ENCODE results near the gene CREB3L4. TPM values are rescaled to one million over a fixed set of nuclear protein-coding genes. Genes with fewer than 3 reads are reported as not detected.

Gene CREB3L4
- total RNA-seq, 4 donors from 2014 or later: 6.1 to 19.1 (median 8.5) TPM

DNA sequence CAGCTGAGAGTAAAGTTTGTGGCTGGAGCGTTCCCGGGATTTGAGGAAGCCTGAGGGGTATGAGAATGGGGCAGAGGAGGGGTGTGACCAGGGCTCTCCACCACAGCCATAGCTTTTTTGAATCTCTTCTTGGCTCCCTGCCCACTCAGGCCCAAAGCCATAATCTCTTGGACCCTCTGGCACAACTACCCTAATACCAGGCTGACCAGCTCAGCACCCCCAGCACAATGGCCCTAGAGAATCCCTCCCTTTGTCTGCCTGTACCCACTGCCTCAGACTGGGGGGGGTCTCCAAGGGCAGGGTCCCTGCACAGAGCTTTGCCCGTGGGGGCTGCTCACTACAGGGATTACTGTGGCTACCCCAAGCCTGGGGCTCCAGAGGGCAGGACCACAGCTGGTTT is 28.7 kb upstream of the CREB3L4 start:
- DNase-seq (ENCODE audit: low spot score): no peak
- ATAC-seq (ENCODE audit: low FRiP score): no peak
- TF ChIP-seq, protein P1, sequence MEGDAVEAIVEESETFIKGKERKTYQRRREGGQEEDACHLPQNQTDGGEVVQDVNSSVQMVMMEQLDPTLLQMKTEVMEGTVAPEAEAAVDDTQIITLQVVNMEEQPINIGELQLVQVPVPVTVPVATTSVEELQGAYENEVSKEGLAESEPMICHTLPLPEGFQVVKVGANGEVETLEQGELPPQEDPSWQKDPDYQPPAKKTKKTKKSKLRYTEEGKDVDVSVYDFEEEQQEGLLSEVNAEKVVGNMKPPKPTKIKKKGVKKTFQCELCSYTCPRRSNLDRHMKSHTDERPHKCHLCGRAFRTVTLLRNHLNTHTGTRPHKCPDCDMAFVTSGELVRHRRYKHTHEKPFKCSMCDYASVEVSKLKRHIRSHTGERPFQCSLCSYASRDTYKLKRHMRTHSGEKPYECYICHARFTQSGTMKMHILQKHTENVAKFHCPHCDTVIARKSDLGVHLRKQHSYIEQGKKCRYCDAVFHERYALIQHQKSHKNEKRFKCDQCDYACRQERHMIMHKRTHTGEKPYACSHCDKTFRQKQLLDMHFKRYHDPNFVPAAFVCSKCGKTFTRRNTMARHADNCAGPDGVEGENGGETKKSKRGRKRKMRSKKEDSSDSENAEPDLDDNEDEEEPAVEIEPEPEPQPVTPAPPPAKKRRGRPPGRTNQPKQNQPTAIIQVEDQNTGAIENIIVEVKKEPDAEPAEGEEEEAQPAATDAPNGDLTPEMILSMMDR (IDR thresholded peaks at IDR 0.05): no peak

DNA sequence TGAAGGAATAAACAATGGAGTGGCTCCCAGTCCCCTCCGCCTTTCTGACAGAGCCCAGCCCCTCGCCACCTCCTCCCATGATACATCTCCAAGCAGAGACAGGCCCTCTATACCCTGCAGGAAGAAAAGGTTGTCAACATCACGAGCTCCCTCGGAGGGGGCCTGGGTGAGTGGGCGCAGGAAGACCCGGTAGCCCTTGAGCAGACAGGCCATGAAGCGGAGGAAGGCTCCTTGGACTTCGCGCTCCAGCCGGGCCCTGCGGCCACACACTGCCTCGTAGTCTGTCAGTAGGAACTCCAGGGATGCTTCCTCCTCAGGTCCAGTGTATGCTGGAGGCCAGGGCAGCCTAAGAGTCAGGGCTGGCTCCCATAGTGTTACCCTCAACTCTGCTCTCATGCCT is 28.2 kb upstream of the CREB3L4 start:
- DNase-seq (ENCODE audit: low spot score) (no peak), ATAC-seq (ENCODE audit: low FRiP score) (no peak)
- TF ChIP-seq, protein P1 (IDR thresholded peaks at IDR 0.05): no peak

DNA sequence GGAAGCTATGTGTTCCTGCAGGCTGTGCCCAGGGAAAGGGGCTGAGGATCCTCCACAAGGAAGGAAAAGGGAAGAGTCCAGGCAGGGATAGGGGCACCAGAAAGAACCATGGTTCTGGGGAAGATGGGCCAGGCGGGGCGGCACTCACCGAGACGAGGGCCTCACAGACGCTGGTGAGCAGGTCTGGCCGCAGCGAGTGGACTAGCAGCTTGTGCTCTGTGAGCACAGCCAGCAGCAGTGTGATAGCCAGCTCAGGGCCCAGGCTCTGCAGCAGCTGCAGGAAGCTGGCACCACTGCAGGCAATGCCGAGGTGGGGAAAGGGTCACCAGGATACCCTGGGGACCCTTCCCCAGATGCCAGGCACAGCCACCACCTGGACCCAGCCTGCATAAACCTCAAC is 26.9 kb upstream of the CREB3L4 start:
- DNase-seq (ENCODE audit: low spot score): no peak
- TF ChIP-seq, protein P1 (IDR thresholded peaks at IDR 0.05): no peak
- ATAC-seq (ENCODE audit: low FRiP score): no peak

DNA sequence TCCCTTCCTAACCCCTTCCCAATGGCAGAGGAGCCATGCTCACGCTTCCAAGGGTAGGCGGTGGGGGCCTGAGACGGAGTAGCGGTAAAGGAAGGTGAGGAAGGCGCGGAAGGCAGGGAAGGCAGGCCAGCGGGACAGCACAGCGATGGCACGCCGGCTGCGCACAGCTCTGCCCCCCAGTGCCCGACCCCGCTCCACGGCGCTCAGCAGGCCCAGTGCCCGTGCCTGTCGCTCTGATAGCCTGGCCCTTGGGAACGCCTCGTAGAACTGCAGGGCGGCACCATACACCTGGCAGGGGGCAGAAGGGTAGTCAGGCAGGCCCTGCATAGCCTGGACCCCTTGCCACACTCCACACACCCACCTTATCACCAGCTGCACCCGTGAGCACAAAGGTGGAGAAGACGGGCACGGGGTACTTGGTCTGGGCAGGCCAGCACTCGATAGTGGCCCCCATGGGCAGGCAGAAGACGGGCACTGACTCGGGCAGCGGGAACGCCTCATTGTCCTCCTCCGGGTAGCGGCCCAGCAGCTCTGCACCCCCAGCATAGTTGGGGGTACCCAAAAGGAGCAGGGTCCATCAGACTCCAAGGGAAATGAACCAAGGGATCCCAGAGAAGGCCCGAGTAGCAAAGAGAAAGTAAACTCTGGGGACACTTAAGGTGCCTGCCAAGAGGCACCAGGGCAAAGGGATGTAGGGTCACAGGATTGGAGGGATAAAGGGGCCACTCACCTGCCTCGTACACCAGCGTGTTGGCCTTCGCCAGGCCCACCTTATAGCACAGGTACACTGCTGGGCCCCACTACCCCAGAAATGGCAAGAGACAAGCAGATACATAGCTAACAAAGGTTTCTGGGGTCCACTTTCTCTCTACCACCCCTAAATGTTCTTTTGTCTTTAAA is 25.6 kb upstream of the CREB3L4 start:
- DNase-seq (ENCODE audit: low spot score): no peak
- ATAC-seq (ENCODE audit: low FRiP score): no peak

DNA sequence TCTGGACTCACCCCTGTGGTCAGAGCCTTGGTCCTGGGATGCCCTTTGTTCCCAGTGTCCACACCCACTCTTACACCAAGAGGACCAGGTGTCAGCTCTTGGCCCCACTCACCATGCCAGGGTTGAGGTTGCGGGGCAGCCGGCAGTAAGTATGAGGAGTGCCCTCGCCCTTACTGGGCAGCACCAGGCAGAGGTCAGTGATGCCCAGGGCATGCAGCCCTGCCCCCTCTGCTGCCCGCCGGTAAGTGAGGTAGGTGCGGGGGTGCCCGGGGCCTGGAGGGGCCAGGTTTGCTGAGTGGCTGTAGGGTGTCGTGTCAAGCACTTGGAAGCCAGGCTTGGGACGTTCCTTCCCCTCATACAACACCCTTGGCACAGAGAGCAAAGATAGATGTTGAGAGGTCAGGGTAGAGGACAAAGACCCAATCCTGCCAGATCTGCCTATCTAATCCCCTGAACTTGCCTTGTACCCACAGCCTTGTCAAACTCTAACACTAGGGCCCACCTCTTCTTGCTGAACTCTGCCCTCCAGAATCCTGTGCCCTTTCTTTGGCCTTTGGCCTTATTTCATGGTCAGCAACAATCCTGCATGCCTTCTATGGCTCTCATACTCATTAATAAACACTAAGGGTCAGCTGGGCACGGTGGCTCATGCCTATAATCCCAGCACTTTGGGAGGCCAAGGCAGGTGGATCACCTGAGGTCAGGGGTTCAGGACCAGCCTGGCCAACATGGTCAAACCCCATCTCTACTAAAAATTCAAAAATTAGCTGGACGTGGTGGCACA is 24.7 kb upstream of the CREB3L4 start:
- no peak for ATAC-seq (ENCODE audit: low FRiP score)
- DNase-seq (ENCODE audit: low spot score): no peak
- TF ChIP-seq, protein P1 (IDR thresholded peaks at IDR 0.05): no peak

More for the DNA sequence above, 25.6 kb upstream of the CREB3L4 start:
- TF ChIP-seq, protein P1 (IDR thresholded peaks at IDR 0.05): no peak

DNA sequence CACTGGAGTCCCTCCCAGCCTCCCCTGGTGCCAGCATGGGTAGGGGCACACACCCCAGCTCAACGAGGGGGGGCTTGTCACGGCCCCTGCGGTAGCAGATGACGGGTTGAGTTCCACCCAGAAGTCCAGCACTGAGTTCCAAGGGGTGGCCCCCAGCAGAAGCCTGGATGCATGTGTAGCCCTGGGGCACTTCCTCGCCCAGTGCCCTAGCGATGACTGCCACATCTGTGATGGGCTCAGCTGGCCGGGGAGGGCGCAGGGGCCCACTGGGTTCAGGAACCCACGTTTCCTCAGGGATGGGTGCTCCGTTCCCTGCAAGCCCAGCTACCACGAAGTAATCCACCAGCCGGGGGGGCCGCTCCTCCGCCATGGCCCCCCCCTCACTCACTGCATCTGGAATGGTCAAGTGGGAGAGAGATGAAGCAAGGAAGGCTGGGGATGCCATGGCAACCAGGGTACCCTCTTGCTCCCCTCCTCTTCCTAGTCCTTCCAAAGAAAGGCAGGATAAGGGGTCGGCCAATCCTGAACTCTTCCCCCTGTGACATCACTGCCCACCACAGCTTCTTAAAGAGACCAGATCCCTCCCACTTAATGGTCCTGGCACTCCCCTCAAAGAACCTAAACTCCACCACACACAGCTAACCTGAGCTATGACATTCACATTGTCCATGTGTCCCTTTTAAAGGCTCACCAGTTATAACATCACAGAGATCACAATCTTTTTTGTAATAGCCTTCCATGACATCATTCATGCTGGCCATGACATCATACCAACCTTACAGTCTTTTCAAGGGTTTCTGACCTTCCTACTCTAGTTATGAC is 23.5 kb upstream of the CREB3L4 start:
- TF ChIP-seq, protein P1 (IDR thresholded peaks at IDR 0.05): no peak
- DNase-seq (ENCODE audit: low spot score): no peak
- ATAC-seq (ENCODE audit: low FRiP score): no peak
